ENCODE measurements around the gene RAMP3.

DNA sequence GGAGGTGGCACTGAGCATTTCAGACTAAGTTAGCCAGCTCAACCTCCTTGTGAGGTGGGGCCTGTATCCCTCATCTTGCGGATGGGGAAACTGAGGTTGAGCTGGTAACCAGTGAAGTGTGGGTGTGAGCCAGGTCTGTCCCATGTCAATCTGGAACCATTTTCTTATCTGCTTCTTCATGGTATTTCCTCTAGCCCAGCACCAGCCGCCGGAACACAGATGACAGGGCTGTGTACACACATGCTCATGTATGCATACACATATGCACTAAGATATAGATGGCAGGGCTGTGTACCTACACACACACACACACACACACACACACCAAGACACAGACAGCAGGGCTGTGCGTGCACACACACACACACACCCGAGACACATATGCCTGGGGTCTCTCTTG is 18.5 kb downstream of the RAMP3 start:
- TF ChIP-seq, protein P1, sequence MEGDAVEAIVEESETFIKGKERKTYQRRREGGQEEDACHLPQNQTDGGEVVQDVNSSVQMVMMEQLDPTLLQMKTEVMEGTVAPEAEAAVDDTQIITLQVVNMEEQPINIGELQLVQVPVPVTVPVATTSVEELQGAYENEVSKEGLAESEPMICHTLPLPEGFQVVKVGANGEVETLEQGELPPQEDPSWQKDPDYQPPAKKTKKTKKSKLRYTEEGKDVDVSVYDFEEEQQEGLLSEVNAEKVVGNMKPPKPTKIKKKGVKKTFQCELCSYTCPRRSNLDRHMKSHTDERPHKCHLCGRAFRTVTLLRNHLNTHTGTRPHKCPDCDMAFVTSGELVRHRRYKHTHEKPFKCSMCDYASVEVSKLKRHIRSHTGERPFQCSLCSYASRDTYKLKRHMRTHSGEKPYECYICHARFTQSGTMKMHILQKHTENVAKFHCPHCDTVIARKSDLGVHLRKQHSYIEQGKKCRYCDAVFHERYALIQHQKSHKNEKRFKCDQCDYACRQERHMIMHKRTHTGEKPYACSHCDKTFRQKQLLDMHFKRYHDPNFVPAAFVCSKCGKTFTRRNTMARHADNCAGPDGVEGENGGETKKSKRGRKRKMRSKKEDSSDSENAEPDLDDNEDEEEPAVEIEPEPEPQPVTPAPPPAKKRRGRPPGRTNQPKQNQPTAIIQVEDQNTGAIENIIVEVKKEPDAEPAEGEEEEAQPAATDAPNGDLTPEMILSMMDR (IDR thresholded peaks at IDR 0.05), result no peak
- TF ChIP-seq POLR2AphosphoS5 (IDR thresholded peaks at IDR 0.05; ENCODE audit: low read depth, low read length) (no peak), SIN3A (IDR thresholded peaks at IDR 0.05; ENCODE audit: borderline replicate concordance, insufficient read depth, low read depth, low read length) (no peak), TCF7L2 (IDR thresholded peaks at IDR 0.05; ENCODE audit: low read depth, low read length) (no peak)
- TF ChIP-seq, protein P2, sequence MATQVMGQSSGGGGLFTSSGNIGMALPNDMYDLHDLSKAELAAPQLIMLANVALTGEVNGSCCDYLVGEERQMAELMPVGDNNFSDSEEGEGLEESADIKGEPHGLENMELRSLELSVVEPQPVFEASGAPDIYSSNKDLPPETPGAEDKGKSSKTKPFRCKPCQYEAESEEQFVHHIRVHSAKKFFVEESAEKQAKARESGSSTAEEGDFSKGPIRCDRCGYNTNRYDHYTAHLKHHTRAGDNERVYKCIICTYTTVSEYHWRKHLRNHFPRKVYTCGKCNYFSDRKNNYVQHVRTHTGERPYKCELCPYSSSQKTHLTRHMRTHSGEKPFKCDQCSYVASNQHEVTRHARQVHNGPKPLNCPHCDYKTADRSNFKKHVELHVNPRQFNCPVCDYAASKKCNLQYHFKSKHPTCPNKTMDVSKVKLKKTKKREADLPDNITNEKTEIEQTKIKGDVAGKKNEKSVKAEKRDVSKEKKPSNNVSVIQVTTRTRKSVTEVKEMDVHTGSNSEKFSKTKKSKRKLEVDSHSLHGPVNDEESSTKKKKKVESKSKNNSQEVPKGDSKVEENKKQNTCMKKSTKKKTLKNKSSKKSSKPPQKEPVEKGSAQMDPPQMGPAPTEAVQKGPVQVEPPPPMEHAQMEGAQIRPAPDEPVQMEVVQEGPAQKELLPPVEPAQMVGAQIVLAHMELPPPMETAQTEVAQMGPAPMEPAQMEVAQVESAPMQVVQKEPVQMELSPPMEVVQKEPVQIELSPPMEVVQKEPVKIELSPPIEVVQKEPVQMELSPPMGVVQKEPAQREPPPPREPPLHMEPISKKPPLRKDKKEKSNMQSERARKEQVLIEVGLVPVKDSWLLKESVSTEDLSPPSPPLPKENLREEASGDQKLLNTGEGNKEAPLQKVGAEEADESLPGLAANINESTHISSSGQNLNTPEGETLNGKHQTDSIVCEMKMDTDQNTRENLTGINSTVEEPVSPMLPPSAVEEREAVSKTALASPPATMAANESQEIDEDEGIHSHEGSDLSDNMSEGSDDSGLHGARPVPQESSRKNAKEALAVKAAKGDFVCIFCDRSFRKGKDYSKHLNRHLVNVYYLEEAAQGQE (IDR thresholded peaks at IDR 0.05; ENCODE audit: insufficient read depth in 1 of 2, low read depth in 2 of 2, low read length in 1 of 2), result no peak

All from Panc1 (cell line).